OCI-LY7 (cell line): ENCODE measurements around the gene TXNL4A.

Experiments
- CTCF ChIP-seq: fragments of 200-600 bp; sonication (generic); conservative IDR thresholded peaks from 2 replicates; pipeline ENCODE4 v1.5.1; 2014; ENCODE audit warnings: mild to moderate bottlenecking, antibody characterized with exemption, low read length, moderate library complexity, mixed read lengths
- EZH2phosphoT487 ChIP-seq: fragments of 200-600 bp; sonication (generic); IDR thresholded peaks from 2 replicates; pipeline ENCODE4 v1.6.1; 2018; ENCODE audit warnings: low read depth, borderline replicate concordance, mild to moderate bottlenecking, mixed run types, antibody characterized with exemption, low read length, moderate library complexity, mixed read lengths

GRCh38 chr18:79985172-79985571 lies 3.2 kb downstream of the TXNL4A start:
- no peak for TF ChIP-seq CTCF
- no peak for TF ChIP-seq EZH2phosphoT487
